Cardiac muscle cell (in vitro differentiated cells and primary cell): Measurements from ENCODE around the gene CXCR3. TPM values are rescaled to one million over a fixed set of nuclear protein-coding genes. Genes with fewer than 3 reads are reported as not detected.
"Not testable (repeated sequence)": the region's sequence is repeated elsewhere in the genome, so short reads cannot be mapped to it uniquely, and the experiment has no call there.

ENCODE experiments used
- DNase-seq, 2 donors: peaks; one replicate each; pipeline versions ENCODE4 v3.0.0 to v3.0.0-alpha.2; 2010 to 2017; ENCODE audit warnings: low read depth in 1 of 2, low spot score in 1 of 2
- H3K27ac ChIP-seq: fragments of 200-600 bp; sonication (generic); 2 replicates; pipeline ENCODE4 v1.5.1; 2016
- H3K27me3 ChIP-seq: fragments of 200-600 bp; sonication (generic); 2 replicates; pipeline ENCODE4 v1.6.0; 2016; ENCODE audit warnings: control low read depth
- H3K36me3 ChIP-seq: fragments of 200-600 bp; sonication (generic); 2 replicates; pipeline ENCODE4 v1.5.1; 2016; ENCODE audit warnings: control low read depth
- H3K4me1 ChIP-seq: fragments of 200-600 bp; sonication (generic); 2 replicates; pipeline ENCODE4 v1.8.1; 2017; ENCODE audit warnings: low read depth, mild to moderate bottlenecking, mixed run types
- H3K4me3 ChIP-seq: fragments of 200-600 bp; sonication (generic); 2 replicates; pipeline ENCODE4 v1.5.1; 2016; ENCODE audit warnings: mild to moderate bottlenecking
- H3K9me3 ChIP-seq: fragments of 200-600 bp; sonication (generic); 2 replicates; pipeline ENCODE4 v1.5.1; 2017; ENCODE audit warnings: low read depth, mild to moderate bottlenecking, control low read depth
- polyA plus RNA-seq: library from polyadenylated mRNA; unstranded; fragments of >200 nt; fragmentation: Nextera tagmentation; extraction: Ambion mirVana; gene quantifications from 2 replicates; pipeline ENCODE4 v1.2.1, GENCODE V29; 2016
- total RNA-seq: library from RNA; depleted of rRNA; stranded (reverse); fragments of >200 nt; gene quantifications from 2 replicates; pipeline ENCODE4 v1.2.3, GENCODE V29; 2016
- TF ChIP-seq, protein P1 (sequence below): IDR thresholded peaks from 2 replicates; pipeline ENCODE4 v1.5.1; 2012; ENCODE audit warnings: low read depth, mild to moderate bottlenecking, low read length

The CXCR3 gene
- total and polyA plus RNA-seq, 2 experiments from 2014 or later: not detected

DNA sequence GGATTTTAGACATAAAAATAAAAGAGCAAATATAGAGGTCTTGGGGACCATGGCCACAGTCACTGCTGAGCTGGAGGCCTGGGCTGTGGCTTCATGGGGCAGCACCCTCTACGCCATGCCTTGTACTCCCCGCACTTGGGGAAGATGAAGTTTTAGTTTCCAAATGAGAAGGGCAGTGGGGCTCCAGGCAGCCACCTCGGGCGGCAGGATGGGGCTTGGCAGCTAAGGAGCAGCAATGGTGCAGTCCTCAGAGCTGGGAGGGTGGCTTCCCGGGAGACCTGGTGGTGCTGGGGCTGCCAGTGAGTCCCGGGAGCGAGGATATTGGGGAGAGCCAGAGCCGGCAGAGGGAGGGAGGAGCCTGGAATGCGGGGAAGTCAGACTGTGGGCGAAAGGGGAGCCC lies 2.4 kb downstream of the CXCR3 start:
- H3K9me3 ChIP-seq: no peaks in the 10 kb centered on the region
- H3K4me3 ChIP-seq: no peak overlapping the region
- no peak overlapping the region for H3K27ac ChIP-seq
- H3K27me3 ChIP-seq: no peaks in the 10 kb centered on the region
- no peaks in the 10 kb centered on the region for H3K36me3 ChIP-seq
- no peak for DNase-seq
- TF ChIP-seq, protein P1, sequence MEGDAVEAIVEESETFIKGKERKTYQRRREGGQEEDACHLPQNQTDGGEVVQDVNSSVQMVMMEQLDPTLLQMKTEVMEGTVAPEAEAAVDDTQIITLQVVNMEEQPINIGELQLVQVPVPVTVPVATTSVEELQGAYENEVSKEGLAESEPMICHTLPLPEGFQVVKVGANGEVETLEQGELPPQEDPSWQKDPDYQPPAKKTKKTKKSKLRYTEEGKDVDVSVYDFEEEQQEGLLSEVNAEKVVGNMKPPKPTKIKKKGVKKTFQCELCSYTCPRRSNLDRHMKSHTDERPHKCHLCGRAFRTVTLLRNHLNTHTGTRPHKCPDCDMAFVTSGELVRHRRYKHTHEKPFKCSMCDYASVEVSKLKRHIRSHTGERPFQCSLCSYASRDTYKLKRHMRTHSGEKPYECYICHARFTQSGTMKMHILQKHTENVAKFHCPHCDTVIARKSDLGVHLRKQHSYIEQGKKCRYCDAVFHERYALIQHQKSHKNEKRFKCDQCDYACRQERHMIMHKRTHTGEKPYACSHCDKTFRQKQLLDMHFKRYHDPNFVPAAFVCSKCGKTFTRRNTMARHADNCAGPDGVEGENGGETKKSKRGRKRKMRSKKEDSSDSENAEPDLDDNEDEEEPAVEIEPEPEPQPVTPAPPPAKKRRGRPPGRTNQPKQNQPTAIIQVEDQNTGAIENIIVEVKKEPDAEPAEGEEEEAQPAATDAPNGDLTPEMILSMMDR: no peak
- H3K4me1 ChIP-seq: no peaks in the 10 kb centered on the region

DNA sequence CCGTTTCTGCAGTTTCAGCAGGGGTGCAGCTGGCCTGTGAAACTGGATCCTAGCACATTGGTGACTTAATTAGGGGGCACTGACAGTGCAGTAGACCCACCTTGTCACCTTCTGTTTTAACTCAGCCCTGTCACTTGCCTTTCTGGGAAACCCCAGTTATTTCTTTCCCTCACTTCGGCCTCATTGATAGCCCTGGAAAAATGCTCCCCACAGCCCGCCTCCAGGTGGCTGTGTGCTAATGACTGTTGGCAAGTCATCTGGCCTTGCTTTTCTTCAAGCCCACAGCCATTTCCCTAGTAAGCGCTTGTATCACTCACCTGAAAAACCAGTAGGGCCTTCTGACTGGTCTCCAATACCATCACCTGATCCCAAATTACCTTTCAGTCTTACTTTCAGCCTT lies 3.3 kb downstream of the CXCR3 start:
- TF ChIP-seq, protein P1: no peak
- H3K4me1 ChIP-seq: no peaks in the 10 kb centered on the region
- H3K27me3 ChIP-seq: no peaks in the 10 kb centered on the region
- no peaks in the 10 kb centered on the region for H3K9me3 ChIP-seq
- no peak overlapping the region for H3K27ac ChIP-seq
- DNase-seq: no peak
- H3K36me3 ChIP-seq: no peaks in the 10 kb centered on the region
- H3K4me3 ChIP-seq: no peak overlapping the region

DNA sequence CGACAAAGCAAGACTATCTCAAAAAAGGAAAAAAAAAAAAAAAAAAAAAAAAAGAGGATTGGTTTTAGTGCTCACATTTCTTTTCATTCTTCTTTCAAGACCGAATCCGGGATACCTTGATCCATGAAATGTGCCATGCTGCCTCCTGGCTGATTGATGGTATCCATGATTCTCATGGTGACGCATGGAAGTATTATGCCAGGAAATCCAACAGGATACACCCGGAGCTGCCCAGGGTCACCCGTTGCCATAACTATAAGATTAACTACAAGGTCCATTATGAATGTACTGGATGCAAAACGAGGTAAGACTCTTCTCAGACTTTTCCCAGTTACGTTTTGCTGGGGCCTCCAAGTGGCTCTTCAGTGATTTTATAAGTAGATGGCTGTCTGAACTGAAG lies 6.1 kb downstream of the CXCR3 start:
- Histone ChIP-seq H3K4me1 (peaks cover 5% of the 10 kb centered on the region), H3K9me3 (no peaks in the 10 kb centered on the region), H3K36me3 (peaks cover 4% of the 10 kb centered on the region), H3K27me3 (no peaks in the 10 kb centered on the region), H3K27ac (no peak overlapping the region), H3K4me3 (no peak overlapping the region)
- TF ChIP-seq, protein P1: no peak
- DNase-seq: no peak

DNA sequence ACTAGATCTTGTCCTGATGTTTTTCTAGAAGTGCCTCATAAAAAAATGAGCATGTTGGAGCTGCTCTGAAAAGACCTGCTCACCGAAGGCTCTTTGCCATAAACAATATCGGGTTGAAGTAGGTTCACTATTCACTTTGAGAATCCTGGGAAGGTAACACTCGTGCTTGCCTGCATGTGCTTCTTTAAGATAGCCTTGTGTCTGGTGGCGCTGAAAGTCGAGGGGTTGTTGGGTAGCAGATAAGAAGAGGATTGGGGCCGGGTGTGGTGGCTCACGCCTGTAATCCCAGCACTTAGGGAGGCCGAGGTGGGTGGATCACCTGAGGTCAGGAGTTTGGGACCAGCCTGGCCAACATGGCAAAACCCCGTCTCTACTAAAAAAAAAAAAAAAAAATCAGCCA lies 6.6 kb downstream of the CXCR3 start:
- H3K4me1 ChIP-seq, H3K4me3 ChIP-seq, DNase-seq, H3K27me3 ChIP-seq, H3K36me3 ChIP-seq, H3K9me3 ChIP-seq, H3K27ac ChIP-seq: not testable (repeated sequence)

DNA sequence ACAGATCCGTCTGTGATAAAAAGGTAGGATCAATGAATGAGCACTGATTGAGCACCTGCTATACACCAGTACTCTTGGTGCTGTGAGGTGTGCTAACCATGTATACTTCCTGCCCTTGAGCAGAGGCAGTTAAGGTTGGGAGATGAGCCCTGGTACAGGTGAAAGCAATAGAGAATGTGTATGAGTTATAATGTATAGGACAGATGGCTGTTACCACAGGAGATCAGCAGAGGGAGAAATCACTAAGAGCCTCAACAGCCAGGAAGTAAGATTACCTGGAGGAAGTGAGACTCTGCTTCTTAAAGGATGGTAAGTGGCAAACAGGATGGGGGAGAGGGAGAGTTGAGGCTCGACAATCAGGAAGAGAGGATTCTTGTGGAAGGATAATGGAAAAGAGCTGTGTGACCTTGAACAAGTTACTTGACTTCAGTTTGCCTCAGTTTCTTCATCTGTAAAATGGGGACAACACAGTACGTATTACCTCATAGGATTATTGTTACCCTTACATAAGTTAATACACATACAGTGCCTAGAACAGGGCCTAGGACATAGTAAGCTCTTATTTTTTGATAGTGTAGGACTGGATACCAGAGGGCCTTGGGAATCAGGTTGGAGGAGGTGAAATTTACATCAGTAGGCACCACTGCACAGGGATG lies 9.1 kb downstream of the CXCR3 start:
- Histone ChIP-seq H3K27me3 (no peaks in the 10 kb centered on the region), H3K27ac (no peak overlapping the region), H3K36me3 (peaks cover 4% of the 10 kb centered on the region), H3K4me1 (peaks cover 8% of the 10 kb centered on the region), H3K4me3 (no peak overlapping the region), H3K9me3 (no peaks in the 10 kb centered on the region)
- TF ChIP-seq, protein P1: no peak
- DNase-seq: no peak

DNA sequence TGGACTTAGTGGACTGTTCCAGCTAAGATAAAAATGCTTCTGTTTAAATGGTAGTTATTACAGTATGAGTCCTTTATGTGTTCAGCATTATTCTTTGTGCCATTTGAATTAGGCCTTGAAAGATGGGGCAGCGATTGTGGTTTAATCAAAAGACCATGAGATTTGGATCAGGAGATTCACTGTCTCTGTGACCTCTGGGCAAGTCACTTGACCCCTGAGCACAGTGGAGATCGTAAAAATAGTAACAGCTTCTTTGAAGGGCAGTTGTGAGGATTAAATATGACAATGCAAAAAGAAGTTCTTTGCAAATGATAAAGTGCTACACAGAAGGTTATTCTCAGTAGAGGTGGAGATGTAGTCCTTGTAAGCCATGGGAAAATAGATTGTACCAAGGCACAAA lies 10.8 kb downstream of the CXCR3 start:
- Histone ChIP-seq H3K36me3 (peaks cover 4% of the 10 kb centered on the region), H3K27ac (peak overlapping the region; percentile 7), H3K4me1 (peaks cover 8% of the 10 kb centered on the region), H3K4me3 (no peak overlapping the region), H3K9me3 (no peaks in the 10 kb centered on the region), H3K27me3 (no peaks in the 10 kb centered on the region)
- TF ChIP-seq, protein P1: no peak
- no peak for DNase-seq
